HG02943 (cell line): ENCODE results near the gene WDR86.
A peak's percentile ranks its signal among the peaks of the same experiment; 100 is the strongest.

ENCODE experiments used
- ATAC-seq: cut with Tn5 transposase; IDR thresholded peaks from one replicate; pipeline ENCODE4 v1.9.1; 2021; ENCODE audit warnings: mild to moderate bottlenecking, low read depth, moderate library complexity; ENCODE audit not compliant: unreplicated experiment

WDR86 gene

DNA sequence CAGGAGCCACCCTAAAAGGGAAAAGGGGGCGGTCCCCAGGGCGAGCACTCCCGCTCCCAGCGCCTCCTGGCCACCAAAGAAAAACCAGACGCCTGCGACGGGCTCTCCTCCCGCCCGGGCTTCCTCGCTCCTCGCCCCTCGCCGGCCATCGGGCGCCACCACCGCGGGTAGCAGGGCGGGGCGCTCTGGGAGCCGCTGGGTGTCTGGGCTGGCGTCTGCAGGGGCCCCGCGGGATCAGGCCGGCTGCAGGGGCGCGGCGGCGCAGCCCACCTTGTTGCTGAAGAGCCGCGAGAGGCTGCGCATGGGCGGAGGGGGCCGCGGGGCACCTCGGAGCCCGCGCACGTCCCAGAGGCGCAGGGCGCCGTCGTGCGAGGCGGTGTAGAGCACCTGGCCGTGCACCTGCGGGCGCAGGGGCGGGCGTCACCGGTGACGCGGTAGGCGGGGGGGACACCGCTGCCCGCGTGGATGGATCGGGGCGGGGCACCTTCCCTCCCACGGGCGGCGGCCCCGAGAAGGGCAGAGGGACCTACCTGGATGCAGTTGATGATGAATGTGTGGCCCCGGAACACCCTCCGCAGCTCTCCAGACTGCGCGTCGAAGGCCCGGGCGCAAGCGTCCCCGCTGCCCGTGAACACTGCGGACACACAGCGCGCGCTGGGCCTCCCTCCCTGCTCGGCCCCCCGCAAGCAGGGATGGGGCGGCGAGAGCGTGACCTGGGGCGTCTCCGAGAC lies 28.3 kb downstream of the WDR86 start:
- no peak for ATAC-seq

DNA sequence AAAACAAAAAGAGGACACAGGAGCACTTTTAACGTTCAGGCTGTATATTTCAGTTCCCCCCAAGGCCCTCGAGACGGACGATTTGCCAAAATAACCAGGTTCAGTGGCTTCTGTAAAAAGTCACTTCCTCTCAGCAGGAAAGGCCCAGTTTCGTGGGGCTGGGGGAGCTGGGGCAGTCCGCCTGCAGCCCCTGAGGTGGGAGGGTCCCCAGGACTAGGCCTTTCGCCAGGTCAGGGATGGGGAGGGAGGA lies 28.8 kb downstream of the WDR86 start:
- ATAC-seq: no peak

DNA sequence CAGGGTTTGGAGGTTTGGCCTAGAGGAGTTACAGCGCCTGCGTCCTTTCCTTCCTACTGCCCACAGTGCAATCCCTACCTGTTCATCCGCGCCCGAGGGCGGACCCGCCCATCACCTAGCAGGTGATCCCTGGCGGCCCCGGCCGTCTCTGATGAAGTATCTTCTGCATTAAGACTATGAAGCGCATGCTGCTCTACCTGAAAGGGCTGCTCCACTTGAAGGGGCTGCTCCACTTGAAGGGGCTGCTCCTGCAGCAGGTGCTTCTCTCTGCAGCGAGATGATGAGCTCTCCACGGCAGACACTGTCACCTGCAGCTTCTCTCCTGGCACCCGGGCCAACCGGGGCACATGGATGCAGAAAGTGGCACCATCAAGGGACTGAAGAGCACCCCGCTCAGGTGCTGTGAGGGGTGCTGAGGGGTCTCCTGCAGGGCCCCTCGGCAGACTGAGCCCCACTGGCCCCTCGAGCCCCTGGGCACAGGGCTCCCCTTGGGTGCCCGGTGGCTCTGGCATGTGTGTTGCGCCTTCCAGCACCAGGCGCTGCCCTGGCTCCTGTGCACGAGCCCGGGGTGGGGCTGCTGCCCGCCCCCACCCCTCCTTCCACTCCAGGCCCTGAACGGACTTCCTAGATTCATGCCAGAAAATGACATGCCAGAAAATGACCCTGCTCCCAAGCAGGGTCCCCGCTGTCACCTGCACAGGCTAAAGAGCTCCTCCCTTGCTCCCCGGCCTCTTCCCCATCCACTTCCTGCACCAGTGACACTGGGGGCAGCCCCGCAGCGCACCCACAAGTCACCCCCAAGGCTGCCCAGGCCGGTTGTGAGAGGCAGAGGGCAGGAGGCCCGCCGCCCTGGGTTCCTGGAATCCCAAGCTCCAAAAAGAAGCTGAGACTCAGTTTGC lies 29.4 kb downstream of the WDR86 start:
- no peak for ATAC-seq

DNA sequence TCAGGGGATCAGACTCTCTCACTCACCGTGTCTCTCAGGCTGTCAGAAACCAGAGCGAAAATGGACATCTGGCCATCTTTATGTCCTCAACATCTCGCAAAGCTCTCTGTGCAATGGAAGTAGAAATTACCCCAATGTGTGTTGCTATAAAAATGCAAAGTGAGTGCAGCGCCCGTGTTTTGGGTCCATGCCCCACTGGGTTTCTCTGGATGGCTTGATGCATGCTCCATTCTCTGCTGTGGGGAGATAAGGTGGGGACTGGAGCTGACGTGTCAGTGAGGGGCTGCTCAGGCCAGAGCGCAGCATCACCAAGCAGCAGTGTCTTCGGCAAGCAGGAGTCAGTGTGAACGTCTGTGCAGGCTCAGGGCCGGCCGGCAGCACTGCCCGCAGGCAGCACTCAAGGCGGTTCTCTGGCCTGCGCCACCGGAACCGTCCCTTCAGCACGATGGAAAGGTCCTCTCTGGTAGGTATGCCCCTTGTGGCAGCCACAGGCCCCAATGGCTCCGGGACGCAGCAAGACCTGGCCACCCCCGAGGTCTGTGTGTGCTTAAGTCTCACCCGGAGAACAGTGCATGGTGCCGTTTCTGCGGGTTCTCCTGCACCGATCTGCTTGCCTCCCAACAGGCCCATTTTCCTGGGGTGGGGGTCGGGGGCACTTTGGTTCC lies 30.2 kb downstream of the WDR86 start:
- no peak for ATAC-seq

DNA sequence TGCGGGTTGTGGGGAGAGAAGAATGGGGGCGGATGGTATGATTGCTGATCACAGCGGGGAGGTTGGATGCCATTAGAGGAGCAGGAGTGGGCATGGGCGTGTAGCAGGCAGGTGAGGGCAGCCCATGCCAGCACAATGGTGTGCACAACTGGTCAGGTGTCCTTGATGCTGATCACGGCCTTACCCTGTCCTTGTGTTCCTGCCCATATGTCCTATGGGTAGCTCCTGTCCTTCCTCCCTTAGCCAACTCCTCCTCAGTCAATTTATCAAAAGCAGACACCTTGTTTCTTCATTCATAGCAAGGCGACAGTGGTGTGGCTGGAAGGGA lies 30.7 kb downstream of the WDR86 start:
- ATAC-seq: no peak

DNA sequence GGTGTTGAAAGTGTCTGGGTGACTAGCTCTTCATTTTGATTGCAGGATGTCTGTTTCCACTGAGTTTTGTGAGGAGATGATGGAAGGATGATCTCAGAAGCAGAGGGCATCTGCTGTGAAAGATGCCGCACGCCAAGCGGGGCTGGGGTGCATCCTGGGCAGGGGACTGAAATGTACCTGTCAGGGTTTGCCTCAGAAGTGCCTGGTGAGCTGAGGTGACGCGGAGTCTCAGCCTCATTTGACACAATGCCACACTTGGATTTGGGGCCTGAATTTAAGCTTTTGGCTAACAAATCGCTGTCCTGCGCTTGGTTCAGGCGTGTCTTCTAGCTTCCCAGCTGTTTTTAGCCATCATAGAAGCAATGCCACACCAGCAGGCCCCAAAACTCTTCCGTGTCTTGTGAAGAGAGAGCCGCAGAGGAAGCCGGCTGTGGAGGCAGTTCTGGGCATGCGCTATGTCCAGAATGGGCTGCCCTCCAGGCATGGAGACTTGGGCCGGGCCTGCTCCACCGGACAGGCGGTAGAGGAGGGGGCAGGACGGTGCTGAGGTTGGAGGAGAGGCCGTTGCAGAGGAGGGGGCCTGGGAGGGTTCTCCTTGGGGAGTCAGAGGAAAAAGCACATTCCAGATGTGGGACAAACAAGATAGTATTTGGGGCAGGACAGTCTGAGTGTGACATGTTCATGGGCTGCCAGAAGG lies 31.2 kb downstream of the WDR86 start:
- ATAC-seq: no peak

DNA sequence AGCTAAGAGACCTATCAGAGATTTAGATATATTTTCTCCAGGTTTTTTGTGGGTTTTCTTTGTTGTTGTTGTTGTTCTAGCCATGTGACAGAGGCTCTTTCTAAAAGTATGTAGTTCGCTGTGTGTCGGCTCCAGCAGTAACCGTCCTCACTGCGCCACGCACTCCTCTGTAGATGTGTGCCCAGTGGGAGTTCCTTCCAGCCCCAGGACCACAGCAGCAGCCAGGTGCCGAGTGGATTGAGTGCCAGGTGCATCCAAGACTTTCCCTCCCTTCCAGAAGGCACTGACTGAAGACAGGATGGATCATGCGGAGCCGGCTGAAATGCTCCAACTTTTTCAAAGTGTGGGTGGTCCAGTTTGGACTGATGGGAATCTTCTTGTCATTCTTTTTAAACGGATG lies 31.8 kb downstream of the WDR86 start:
- ATAC-seq: no peak

DNA sequence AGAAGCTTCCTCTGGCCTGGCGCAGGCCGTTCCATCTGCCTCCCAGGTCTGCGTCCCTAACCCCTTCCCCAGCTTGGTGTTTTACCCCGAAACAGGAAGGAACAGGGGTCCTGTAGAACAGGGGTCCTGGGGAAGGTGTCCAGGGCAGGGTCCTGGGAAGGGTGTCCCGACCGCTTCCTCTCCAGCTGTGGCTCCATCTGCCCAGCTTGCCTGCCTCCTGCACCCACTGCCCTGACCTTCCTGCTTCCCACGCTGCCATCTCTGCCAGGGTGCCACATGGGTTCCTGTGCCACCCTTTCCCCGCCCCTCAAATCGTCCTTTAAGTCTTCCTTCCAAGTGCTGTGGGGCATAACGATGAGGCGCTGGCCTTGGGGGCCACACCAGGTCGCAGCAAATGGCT lies 32.4 kb downstream of the WDR86 start:
- ATAC-seq: no peak

DNA sequence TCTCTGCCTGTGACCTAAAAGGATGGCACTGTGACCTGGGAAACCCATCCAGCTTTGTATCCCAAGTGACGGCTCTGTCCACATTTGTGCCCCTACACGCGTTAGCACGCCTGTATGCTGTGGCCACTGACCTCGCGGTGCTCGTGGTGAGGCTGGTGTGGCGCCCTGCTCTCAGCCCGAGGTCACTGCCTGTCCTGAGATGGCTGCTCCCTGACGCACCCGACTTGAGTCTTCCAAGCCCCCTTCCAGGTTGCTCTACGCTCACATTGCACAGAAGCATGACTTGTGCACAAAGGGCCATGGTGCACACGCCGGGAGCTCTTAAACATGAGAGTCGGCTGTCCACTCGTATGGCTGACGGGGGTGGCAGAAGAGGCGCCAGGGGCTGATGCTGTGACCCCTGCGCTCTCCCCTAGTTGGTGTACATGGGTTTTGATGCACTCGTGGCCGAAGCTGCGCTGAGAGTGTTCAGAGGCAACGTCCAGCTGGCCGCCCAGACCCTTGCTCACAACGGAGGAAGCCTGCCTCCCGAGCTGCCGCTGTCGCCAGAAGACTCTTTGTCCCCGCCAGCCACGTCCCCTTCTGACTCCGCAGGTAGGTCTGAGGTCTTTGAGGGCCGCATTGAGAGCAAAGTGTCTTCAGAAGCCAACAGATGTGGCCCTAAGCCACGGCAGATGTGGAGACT lies 33.5 kb downstream of the WDR86 start:
- no peak for ATAC-seq

DNA sequence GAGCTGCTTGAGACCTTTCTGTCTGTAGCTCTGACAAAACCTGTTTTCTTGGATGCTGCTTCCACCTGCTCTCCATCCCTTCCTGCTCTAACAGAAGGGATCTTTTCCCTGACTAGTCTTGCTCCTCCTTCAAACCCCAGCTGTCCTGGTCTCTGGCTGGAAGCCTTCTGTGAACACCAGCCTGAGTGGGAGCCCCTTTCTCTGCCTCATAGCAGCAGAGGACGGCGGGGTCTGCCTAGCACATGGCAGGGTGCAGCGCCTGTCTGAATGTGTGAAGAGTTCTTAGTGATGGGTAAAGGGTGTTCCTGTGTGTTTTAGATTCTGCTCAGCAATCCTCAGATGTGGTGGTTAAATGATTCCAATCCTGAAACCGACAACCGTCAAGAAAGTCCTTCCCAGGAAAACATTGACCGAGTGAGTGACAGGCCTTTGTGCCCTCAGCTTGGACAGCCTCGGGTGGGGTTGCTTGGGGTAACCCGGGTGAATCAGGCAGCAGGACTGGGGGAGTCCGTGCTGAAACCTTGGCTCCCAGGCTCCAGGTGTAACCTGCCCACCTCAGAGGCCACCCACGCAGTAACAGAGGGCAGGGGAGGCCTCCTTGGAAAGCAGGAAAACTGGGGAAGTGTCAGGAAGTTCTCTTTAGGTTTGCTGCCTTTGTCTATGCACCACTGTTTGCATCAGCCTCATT lies 34.2 kb downstream of the WDR86 start:
- ATAC-seq: no peak

DNA sequence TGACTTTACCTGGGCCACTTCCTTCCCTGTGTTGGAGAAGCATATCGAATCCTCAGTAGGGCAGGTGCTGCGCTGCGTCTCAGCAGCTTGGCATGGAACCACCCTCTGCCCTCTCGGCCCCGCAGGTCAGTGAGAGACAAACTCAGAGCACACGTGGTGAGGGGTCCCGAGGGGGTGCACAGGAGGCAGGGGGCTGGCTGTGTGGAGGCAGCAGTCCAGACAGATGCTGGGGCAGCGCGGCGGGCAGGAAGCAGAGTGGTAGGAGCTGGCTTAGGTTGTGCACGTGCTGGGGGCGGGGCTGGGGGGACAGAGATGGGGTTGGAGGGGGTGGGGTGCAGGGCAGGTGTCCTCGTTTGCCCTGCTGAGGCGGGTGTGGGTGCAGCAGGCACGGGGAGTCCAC lies 35.1 kb downstream of the WDR86 start:
- no peak for ATAC-seq

DNA sequence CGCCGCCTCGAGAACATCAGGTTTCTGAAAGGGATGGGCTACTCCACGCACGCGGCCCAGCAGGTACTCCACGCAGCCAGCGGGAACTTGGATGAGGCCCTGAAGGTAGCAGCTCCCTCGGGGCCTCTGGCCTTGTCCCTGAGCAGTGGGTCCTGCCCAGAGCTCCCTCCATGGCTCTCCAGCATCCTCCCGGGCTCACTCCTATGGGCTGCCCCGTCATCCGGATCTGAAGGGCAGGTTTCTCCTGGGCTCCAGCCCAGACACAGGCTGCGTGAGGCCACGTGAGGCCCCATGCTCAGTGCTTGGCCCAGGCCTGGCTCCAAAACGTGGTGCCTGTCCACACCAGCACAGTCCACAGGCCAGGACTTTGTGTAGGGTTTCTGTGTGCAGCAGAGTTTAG lies 35.7 kb downstream of the WDR86 start:
- ATAC-seq: no peak

DNA sequence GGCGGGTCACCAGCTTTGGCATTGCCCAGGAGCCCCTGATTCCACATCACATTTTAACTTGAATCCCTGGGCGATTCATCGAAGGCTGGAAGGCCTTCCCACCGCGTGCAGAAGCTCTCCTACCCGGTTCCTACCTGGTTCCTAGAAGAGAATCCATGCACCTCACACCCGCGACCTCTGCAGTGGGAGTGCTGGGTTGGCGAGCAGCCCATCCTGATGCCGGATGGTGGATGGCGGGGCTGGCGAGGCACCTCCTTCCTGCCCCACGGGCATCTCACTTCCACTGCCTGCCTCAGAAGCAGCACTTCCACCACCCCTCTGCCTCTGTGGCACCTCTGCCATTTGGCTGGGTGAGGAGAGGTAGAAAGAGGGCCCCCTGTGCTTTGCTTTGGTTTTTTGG lies 36.2 kb downstream of the WDR86 start:
- no peak for ATAC-seq

DNA sequence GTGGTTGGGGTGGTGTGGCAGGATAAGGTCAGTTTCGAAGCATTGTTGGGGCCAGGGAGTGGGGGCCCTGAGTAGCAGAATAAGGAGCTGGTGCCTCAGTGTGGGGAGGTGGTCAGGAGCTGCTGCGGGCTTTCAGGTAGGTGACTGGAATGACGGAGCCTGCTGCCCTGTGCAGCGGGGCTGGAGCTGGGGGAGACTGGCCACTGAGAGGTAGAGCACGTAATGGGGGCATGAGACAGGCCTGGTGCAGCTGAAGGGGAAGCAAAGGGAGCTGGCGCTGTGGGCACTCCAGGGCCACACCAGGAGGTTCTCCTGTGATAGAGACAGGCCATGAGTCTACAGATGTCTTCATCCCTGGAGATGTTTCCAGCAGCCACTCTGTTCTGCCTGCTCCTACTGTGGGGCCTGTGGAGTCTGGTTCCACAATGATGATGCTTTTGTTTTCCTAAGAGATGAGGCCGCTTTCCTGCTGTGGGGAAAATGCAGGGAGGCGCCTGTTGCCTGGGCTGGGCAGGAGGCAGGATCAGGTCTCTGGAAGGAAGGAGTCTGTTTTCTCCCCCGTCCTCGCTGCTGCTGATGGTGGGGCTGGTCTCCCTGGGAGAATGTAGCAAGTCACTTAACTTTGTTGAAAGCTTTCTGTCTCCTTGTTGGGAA lies 37.1 kb downstream of the WDR86 start:
- no peak for ATAC-seq

DNA sequence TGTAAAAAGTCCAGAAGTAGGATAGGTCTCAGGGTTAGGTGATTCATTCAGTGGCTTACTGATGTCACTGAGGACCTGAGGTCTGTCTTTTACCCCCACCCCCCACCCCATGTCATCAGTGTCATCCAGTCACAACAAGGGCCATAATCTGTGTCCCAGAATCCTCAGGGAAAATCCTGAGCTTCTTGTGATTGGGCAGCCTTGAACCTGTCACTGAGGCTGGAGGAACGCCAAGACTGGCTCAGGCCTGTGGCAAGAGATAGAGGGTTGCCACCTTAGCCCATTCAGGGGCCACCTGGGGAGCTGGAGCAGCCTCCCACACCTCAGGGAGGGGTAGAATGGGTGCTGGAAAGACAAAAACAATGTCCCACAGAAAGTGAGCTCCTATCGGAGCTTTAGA lies 38.6 kb downstream of the WDR86 start:
- no peak for ATAC-seq

DNA sequence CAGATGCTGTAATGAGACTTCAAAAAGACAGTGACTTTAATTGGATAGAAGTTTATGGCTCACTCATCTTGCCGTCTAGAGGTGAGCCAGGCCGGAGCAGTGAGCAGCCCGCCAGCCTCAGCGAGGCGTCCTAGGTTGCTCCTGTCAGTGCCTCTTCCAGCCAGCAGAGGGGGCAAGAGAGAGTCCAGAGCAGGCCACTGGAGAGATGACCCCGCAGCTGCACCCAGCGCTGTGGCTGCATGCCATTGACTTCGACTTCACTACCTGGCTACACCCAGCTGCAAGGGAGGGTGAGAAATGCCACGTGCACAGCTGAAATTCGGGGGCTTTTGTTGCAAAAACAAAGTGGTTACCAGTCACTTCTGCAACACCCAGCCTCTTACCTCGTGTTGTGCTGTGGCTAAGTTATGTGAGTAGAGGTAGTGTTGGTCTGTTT lies 41.7 kb downstream of the WDR86 start:
- ATAC-seq: peak; percentile 92

DNA sequence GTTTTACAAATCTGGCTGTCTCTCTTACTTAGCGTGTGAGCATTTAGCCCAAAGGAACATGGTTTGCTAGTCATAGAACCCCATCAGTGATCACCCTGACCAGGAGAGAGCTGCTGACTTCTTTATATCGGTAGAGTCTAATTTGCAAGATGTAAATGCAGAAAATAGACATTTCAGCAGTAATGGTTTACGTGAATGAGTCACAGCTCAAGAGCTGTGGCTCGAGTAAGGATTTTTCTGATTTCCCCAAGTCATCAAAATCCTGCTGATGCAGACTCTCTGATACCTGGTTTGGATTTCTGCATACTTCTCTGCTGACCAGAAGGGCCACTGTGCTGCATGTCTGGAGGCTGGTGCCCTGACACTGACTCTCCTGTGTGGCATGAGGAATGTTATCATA lies 42.6 kb downstream of the WDR86 start:
- no peak for ATAC-seq

DNA sequence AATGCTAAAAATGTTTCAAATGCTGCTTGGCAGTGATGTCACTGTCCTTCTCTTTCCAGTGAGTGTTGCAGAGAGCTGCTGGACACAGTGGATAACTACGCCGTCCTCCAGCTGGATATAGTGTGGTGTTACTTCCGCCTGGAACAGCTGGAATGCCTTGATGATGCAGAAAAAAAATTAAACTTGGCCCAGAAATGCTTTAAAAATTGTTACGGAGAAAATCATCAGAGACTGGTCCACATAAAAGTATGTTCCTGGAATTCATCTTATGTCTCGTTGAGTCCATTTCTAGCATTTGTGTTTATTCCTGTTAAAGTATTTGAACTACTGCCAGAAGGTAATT lies 43.0 kb downstream of the WDR86 start:
- no peak for ATAC-seq

DNA sequence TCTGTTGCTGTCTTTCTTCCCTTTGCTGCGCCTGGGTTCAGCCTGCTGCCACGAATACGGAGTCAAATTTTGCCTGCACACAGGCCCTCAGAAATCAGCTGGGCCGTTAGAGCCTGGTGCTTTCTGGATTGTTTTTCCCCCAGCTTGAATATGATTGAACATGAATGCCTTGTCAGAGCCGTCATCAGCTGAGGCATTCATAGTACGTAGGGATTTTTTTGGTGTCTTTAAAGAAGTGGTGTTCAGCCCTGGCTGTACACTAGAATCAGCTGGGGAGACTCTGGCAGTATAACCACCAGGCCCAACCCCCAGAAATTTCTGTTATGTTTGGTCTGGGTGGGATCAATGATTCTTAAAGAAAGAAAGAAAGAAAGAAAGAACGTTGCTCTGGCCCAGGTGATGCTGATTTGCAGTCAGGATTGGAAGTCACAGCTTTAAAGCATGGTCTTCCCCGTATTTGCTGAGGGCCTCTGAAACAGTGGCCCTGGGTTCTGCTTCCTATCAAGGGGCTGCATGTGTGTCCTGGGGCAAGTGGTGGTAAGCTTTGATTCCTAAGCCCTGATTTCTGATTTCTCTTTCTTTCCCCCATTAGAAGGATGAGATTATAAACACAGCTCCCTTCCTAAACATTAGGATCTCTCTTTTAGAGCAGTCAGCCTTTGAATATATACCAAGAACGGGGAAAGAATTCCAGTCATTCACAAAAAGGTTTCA lies 43.5 kb downstream of the WDR86 start:
- ATAC-seq: no peak
